NT2/D1 (cell line): Measurements from ENCODE around the gene DCUN1D2.

Experiments
- YY1 ChIP-seq: IDR thresholded peaks from 2 replicates; pipeline ENCODE4 v1.6.1; 2011; ENCODE audit not compliant: insufficient read length, insufficient read depth
- ZNF274 ChIP-seq: IDR thresholded peaks from 2 replicates; pipeline ENCODE4 v1.6.1; 2011; ENCODE audit warnings: mild to moderate bottlenecking, low read depth, low read length

DNA sequence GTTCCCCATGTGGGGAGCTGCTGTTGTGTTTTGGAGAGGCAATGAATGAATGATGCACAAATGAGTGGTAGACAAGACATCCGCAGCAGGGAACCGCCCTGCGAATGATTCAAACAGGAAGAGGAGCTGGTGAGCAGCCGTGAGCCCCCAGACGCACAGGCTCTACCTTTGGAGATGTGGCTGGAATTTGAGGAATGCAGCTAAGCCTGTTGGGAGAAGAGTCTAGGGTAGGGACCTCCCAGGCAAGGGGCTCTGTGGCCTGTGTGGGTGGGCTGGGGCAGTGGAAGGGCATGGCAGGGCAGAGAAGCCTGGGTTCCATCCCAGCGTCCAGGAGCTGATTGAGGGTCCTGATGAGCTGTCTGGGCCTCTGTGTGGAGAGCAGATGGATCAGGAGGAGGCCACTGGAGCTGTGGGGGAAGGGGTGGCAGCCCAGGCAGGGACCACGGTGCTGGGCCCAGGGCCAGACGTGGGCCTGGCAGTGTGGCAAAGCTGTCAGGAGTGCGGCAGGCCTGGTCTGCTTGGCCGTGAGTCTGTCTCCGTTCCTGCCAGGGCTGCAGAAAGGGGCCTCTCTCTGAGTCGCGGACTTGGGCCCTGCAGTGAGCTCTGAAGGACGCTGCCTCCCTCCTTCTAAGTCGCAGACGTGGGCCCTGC is 41.8 kb upstream of the DCUN1D2 start:
- TF ChIP-seq YY1: no peak
- TF ChIP-seq ZNF274: no peak
